SH-SY5Y (cell line): ENCODE results near the gene PAK6.

Experiments
- GATA2 ChIP-seq: IDR thresholded peaks from 2 replicates; pipeline ENCODE4 v1.6.1; 2011; ENCODE audit warnings: mild to moderate bottlenecking, low read depth, low read length
- GATA3 ChIP-seq: IDR thresholded peaks from 2 replicates; pipeline ENCODE4 v1.6.1; 2011; ENCODE audit warnings: low read depth, mild to moderate bottlenecking, low read length, moderate library complexity

Gene PAK6

DNA sequence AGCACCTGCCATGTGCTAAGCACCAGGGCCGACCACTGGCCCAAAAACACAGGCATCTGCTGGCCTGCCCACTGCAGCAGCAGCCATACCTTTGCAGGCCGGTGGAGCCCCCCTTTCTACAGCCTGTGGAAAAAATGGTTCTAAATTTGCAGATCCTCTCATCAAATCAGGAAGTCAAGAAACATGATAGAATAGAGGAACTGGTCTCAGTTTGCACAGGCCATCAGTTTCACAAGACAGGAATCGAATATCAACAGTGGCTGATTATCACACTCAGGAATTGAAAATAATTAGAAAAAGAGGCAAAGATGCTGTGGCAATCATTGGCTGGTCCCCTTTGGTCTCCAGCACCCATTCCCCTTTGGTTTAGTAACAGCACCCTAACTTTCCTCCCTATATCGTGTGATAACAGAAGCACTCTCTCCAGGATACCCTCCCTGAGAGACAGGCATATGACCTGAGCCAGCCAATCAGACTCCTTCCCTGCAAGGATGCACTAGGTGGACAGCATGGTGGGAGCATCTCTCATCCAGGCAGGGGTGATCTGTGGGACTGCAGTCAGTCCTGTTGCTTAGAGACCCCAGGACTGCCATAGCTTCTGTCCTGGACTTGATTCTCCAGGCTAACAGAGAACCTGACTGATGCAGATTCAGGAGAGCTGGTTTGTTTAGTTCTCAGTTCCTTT is 3.5 kb upstream of the PAK6 start:
- no peak for TF ChIP-seq GATA3
- TF ChIP-seq GATA2 = no peak

DNA sequence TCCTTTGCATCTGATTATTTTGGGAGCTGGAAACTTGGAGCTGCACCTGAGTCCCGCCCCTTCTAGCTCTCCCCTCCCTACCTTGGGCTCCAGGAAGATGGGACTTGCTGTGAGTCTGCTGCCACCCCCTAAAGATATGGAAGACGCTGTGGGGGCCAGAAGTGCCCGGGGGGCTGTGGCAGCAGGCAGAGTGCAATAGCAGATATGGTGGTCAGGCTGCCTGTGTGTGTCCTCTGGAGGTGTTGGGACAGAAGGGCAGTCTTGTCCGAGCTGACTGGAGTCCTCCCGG is 485 bp downstream of the PAK6 start:
- TF ChIP-seq GATA3 (no peak), GATA2 (no peak)

DNA sequence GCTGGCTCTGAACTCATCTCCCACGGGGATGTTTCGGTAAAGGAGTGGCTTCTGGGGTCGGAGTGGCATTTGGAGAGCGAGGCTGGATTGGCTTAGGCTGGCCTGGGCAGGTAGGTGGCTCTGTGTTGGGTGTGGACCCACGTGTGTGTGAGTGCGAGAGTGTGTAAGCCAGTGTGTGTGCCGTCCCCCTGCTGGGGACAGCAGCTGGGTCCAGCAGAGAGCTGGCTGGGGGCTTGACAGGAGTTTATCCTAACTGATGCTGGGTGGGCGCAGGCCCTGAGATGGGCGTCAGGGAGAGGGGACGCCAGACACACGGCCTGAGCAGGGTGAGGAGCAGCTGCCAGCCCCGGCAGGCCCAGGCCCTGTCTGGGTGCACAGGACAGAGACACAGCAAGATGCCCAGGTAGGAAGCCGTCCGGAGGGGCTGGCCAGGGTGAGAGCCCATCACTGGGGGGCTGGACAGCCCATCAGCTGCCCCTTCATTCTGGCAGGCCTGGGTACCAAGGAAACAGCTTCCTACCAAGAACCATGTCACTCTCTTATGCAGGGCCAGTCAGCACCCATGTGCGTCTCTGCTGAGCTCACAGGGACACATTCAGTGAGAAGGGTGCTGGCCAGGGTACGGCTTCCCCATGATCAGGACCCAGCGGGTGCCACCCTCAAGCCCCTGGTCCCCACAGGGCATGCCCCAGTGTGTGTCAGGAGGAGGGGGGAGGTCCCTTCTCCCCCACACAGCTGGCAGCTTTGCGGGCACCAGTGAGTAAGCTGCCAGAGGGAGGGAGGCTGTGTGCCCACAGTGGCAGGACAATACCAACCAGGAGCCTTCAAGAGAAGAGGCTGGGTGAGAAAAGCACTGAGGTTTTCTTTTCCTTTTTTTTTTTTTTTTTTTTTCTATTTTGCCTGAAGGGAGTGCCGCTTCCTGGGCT is 1.1 kb downstream of the PAK6 start:
- TF ChIP-seq GATA2 = no peak

DNA sequence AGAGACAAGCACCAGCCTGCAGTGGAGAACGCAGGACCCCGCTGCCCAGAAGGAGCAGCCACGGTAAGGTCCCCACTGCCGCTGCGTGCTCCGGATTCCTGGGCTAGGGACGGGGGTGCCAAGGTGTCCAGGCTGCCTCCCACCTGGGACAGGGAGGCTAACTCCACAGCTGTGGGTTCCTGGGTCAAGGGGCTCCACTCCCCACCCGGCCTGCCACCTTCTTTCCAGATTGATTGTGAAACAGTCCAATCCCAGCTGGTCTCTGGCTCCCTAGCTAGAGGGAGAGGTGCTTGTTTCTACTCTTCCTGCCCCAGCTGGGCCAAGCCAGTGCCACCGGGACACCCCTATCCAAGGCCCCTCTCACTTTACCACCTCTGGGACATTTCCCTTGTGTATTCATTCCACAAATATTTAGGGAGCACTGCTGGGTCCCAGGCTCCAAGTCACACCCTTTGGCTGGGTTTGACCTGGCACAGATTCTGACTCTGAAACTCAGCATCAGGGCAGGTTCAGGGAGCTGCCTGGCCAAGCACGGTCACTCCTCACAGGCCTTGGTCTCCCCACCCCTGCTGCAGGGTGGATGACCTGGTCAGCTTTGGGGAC is 1.9 kb downstream of the PAK6 start:
- TF ChIP-seq GATA2 = no peak
- TF ChIP-seq GATA3 = no peak

DNA sequence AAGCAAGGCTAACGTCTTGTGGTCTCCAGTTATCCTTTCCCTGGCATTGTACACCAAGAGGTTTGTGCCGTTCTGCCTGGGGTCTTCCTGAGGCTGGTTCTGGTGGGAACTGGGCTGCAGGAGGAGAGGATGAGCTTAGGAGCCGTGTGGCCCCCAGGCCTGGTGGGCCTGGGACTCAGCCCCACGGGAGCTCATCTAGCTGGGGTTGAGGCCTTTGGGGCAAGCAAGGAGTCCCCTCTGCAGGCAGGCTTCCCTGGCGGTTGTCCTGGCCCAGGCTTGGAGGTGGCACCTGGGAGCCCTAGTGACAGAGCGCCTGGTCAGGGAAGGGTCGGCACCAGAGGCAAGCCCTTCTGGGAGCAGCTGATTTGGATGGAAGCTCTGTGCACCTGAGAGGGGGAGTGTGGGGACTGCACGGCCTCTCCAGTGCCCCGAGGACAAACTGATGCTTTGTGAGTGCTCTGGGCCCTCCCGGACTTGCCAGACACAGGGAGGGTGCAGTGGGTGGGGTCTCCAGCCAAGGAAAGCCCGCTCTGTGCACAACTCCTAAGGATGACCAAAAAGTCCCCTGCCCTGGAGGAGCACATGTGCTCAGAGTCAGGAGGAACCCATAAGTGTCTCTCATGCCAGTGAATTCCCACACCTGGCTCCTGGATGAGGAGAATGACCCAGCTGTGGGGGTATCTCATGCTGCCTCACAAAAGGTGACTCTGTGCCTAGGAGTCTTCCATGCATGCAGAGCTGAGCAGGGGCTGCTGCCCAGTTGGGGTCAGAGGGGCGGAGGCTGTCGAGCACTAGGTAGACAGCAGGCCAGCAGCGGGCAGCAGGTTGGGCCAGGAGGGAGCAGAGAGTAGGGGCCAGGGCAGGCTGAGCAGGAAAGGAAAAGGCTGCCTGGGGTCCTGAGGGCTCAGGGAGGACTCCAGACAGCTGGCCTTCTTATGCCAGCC is 2.7 kb downstream of the PAK6 start:
- TF ChIP-seq GATA3 = no peak
- TF ChIP-seq GATA2 = no peak

DNA sequence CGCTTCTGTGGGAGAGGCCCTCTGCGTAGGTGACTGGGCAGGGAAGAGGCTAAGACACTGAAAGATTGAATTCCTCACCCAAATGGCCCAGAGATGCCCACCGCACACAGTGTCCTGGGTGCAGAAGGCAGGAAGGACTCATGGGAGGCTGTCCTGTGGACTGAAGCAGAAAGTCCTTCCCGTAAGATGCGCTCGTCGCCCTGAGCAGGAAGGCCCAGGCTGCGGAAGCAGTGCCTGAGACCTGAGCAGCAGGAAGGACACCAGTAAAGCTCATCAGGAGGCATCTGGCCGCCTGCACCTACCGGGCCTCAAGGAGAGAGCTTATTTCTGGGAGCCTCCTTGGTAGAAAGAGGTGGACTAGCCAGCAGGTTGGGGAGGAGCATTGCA is 3.3 kb downstream of the PAK6 start:
- TF ChIP-seq GATA2 (no peak), GATA3 (no peak)

DNA sequence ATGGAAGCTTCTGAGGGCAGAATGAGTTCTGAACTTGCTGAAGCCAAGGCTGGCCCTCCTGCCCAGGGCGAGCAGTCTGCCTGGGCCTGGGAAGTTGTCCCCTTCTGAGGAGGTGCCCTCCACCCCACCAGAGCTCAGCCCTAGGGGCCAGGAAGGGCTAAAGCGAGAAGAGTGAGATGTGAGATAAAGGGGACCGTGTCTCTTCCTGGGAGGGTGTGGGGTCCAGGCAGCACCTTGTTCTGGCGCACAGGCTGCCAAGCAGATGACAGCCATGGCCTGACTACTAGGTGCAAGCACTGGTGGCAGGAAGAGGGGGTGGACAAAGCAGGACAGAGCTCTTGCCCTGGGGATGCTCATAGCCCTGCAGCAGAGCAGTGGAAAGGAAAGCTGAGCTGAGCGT is 3.7 kb downstream of the PAK6 start:
- TF ChIP-seq GATA3 (no peak), GATA2 (no peak)

DNA sequence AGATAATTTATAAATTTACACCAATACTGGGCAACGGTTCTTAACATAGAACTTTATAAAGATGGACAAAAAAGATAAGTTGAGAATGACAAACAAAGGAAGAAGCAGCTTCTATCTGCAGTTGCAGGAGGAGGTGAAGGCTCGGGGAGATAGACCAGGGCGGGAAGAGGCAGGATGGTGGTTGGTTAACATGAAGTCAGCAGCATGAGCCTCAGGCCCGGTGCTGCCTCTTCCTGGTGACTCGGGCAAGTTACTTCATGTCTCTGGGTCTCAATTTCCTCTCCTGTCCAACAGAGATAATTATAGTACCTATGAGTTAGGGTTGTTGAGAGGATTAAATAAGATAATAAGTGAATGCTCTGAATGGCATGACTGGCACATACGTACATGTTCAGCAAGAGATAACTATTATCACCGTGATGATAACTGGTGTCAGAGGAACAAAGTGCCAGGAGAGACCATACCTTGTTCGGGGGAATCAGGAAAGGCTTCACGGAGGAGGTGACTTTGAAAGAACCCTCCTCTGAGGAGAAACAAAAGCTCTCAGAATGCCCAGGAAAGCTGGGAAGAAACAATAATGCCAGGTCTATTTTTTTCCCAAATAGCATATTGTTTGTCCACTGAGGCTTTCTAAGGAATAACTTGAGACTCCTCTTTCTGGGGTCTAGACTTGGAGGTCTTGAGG is 4.4 kb downstream of the PAK6 start:
- no peak for TF ChIP-seq GATA2
- no peak for TF ChIP-seq GATA3

DNA sequence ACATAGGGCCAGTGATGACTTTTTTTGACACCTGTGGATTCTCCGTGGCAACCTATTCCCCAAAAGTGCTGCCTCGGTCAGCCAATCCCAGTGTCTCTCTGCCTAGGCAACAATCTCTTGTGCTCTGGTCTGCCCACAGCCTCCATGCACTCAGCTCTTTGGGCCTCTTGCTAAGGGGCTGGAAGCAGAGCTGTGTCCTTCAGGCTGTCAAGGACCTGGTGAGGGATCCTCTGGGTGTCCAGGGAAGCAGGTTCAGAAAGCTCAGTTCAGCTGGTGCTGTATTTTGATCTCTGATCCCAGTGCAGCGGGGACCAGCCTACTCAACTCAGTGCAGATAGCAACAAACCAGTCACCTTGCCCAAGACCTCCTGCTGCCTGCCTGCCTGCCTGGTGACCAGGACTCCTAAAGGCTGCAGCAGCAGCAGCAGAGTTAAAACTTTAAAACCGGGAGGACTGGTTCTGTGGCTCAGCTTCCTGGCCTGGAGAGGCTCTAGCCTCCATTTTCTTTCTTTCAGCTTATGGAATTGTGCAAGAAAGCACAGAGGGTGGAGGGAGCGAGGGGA is 6.2 kb downstream of the PAK6 start:
- TF ChIP-seq GATA3 (no peak), GATA2 (no peak)

DNA sequence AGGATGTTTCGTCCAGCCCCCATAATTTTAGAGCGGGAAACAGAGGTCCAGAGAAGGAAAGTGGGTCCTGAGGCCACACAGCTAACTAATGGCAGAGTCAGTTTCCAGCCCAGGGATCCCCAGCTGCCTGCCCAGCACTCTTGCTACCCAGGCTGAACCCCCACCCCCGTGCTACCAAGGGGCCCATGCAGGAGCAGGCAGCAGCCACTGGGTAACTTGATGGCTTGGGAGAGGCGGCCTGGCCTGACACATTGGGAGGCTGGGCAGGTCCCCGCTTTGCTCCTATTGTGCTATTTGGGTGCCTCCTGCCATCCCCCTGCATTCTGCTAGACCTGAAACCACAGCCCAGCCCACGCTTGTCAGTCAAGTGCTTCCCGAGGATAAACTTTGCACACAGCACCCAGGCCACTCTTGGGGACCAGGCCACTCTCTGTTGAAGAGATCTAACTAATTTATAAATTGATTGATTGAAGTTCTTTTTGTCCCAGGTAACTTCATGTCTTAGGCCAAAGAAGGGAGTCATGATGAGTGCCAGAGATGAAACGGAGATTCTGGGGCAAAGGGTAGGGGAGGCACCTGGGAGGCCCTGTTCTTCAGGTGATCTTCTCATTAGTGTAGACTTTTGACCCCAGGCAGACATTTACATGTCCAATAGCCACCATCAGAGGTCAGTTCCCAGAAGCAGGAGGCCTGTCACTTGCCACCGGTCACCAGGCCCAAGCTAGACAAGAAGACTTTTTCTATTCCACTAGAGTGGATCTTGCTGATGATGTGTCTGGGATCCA is 7.0 kb downstream of the PAK6 start:
- TF ChIP-seq GATA3 = no peak
- no peak for TF ChIP-seq GATA2

DNA sequence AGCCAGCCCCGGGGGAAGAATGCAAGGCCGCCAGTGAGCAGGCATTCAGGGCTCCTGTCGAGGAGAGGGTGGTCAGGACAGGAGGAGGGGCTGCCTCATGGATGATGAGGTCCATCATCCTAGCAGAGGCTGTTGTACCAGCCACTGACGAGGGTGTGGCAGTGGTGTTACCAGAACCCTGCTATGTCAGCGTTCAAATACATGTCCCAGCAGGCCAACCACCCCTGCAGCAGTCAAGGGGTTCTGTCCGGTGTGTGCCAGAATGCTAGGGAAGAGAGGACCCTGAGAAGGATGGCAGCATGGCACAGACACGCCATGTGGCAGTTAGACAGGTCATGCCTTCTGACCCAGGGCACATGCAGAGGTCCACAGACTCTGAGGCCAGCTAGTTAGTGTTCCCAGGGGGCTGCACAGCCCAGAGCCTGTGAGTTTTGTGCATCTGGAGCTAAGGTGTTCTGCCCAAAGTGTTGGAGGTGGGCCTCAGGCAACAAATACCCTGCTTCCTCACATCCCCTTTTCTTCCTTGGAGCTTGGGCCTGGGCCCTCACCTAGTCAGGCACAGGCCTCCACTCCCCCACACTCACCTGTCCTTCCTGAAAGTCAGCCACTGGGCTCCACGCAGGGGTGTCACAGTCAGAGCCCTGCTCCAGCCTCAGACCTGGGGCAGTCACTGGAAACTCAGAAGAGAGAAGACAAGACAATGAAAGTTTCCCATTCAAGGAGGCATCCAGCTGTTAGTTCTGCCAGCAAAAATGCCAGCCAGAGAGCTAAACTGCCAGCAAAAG is 7.8 kb downstream of the PAK6 start:
- no peak for TF ChIP-seq GATA2
